Measurements from ENCODE around the gene DOCK4.

DOCK4 gene

GRCh38 chr7:111690364-111691111, 515.7 kb downstream of the DOCK4 start:
- ChIA-PET POLR2A (no interaction called here), CTCF (no interaction called here)
- no peak for DNase-seq (ENCODE audit: extremely low spot score)
- no peak for TF ChIP-seq CTCF (IDR thresholded peaks at IDR 0.05; ENCODE audit: control extremely low read depth, extremely low read depth, low read depth, missing control alignments)

- POLR2A ChIA-PET, result no interaction called here
- no peak for TF ChIP-seq CTCF (IDR thresholded peaks at IDR 0.05; ENCODE audit: control extremely low read depth, extremely low read depth, low read depth, missing control alignments)
- CTCF ChIA-PET, result no interaction called here
- DNase-seq (ENCODE audit: extremely low spot score), result no peak
Observed at GRCh38 chr7:111685349-111685748, 520.9 kb downstream of the DOCK4 start.

GRCh38 chr7:111682588-111683340, 523.4 kb downstream of the DOCK4 start:
- DNase-seq (ENCODE audit: extremely low spot score), result no peak
- ChIA-PET POLR2A (no interaction called here), CTCF (no interaction called here)
- no peak for TF ChIP-seq CTCF (IDR thresholded peaks at IDR 0.05; ENCODE audit: control extremely low read depth, extremely low read depth, low read depth, missing control alignments)

GRCh38 chr7:111681242-111681641, 525.0 kb downstream of the DOCK4 start:
- CTCF ChIA-PET, result no interaction called here
- POLR2A ChIA-PET, result no interaction called here
- TF ChIP-seq CTCF (IDR thresholded peaks at IDR 0.05; ENCODE audit: control extremely low read depth, extremely low read depth, low read depth, missing control alignments), result no peak
- no peak for DNase-seq (ENCODE audit: extremely low spot score)

- DNase-seq (ENCODE audit: extremely low spot score), result no peak
- no peak for TF ChIP-seq CTCF (IDR thresholded peaks at IDR 0.05; ENCODE audit: control extremely low read depth, extremely low read depth, low read depth, missing control alignments)
- POLR2A ChIA-PET, result no interaction called here
- CTCF ChIA-PET, result interaction anchor here (1.4 kb wide), 1 partner anchor 23 kb away, joined by 3 read pairs; no protein-coding TSS in a partner anchor
Observed at GRCh38 chr7:111678986-111679385, 527.2 kb downstream of the DOCK4 start.

- CTCF ChIA-PET, result interaction anchor here (0.7 to 1.4 kb wide), 2 partner anchors 14 to 24 kb away, joined by 3 read pairs; no protein-coding TSS in a partner anchor
- POLR2A ChIA-PET, result no interaction called here
- TF ChIP-seq CTCF (IDR thresholded peaks at IDR 0.05; ENCODE audit: control extremely low read depth, extremely low read depth, low read depth, missing control alignments), result no peak
- no peak for DNase-seq (ENCODE audit: extremely low spot score)
Observed at GRCh38 chr7:111678281-111678680, 527.9 kb downstream of the DOCK4 start.

Measured in GM10248 (cell line).